Memory B cell (primary cell): Measurements from ENCODE around the gene TNKS1BP1.
"Not testable (repeated sequence)": the region's sequence is repeated elsewhere in the genome, so short reads cannot be mapped to it uniquely, and the experiment has no call there.

Source experiments
- ATAC-seq: fragments of 150-1000 bp; cut with Tn5 transposase; 2 replicates; pipeline ENCODE4 v1.10.0; 2021; ENCODE audit warnings: low read depth, mild to moderate bottlenecking, moderate library complexity
- DNase-seq, 2 donors: peaks; one replicate each; pipeline ENCODE4 v3.0.0; 2022; ENCODE audit warnings: low spot score in 2 of 2
- H3K27ac Mint-ChIP-seq: one replicate; pipeline ENCODE4 v1.8.0; 2022; ENCODE audit warnings: mild to moderate bottlenecking, moderate library complexity, mixed read lengths
- H3K27me3 Mint-ChIP-seq: one replicate; pipeline ENCODE4 v1.8.0; 2022; ENCODE audit warnings: mixed read lengths
- H3K36me3 Mint-ChIP-seq: one replicate; pipeline ENCODE4 v1.8.0; 2022; ENCODE audit warnings: mild to moderate bottlenecking, mixed read lengths
- H3K4me1 Mint-ChIP-seq: one replicate; pipeline ENCODE4 v1.8.0; 2022; ENCODE audit warnings: mixed read lengths
- H3K4me3 Mint-ChIP-seq: one replicate; pipeline ENCODE4 v1.8.0; 2022; ENCODE audit warnings: mild to moderate bottlenecking, moderate library complexity, mixed read lengths
- H3K9me3 Mint-ChIP-seq: one replicate; pipeline ENCODE4 v1.8.0; 2022; ENCODE audit warnings: mixed read lengths

Gene TNKS1BP1, protein sequence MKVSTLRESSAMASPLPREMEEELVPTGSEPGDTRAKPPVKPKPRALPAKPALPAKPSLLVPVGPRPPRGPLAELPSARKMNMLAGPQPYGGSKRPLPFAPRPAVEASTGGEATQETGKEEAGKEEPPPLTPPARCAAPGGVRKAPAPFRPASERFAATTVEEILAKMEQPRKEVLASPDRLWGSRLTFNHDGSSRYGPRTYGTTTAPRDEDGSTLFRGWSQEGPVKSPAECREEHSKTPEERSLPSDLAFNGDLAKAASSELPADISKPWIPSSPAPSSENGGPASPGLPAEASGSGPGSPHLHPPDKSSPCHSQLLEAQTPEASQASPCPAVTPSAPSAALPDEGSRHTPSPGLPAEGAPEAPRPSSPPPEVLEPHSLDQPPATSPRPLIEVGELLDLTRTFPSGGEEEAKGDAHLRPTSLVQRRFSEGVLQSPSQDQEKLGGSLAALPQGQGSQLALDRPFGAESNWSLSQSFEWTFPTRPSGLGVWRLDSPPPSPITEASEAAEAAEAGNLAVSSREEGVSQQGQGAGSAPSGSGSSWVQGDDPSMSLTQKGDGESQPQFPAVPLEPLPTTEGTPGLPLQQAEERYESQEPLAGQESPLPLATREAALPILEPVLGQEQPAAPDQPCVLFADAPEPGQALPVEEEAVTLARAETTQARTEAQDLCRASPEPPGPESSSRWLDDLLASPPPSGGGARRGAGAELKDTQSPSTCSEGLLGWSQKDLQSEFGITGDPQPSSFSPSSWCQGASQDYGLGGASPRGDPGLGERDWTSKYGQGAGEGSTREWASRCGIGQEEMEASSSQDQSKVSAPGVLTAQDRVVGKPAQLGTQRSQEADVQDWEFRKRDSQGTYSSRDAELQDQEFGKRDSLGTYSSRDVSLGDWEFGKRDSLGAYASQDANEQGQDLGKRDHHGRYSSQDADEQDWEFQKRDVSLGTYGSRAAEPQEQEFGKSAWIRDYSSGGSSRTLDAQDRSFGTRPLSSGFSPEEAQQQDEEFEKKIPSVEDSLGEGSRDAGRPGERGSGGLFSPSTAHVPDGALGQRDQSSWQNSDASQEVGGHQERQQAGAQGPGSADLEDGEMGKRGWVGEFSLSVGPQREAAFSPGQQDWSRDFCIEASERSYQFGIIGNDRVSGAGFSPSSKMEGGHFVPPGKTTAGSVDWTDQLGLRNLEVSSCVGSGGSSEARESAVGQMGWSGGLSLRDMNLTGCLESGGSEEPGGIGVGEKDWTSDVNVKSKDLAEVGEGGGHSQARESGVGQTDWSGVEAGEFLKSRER (N-terminal part only)

DNA sequence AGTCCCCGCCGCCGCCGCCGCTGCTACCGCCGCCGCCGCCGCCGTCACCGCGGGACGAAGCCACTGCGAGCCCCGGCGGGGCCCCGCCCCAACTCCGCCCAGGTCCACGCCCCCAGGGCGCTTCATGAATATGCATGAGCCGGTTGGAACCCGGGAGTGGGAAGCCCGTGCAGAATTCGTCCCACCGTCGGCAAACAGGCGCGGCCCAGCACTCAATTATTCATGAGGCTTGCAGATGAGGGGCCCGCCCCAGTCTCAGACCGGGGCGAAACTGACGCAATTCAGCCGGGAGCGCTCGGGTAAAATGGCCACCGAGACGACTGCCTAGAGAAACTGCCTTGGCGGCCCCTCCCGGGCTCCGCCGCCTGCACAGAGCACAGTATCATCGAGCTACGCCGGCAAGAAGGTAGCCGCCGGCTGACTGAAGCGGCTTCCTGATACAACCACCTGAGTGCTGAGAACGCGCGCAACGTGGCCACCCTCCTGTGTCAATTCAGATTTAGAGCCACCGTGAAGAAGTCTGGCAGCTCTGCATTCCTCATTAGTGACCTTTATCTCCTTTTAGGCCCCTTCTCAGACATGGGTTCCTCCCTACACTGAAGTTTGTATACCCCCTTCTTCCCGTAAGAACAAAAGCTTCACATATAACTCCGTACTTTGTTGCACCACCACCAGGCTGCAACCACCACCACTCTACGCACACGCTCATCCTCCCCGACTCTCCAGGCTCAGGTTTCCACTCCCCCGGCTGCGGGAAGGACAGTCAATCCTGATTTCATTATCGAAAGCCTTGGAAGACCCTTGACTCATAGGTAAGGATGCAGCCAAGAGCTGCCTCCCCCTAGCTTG lies at the start of gene TNKS1BP1:
TSS of gene TNKS1BP1 (minus strand) at position 67 of the 849 bp plus-strand sequence. CDS start 3,067 bp downstream, outside the sequence.
- H3K27ac Mint-ChIP-seq, result peak within 1 kb of the TSS; percentile 95
- H3K9me3 Mint-ChIP-seq, result no peaks in the 10 kb centered on the region
- ATAC-seq, result peak; percentile 85
- H3K4me3 Mint-ChIP-seq, result peak within 1 kb of the TSS; percentile 94
- peaks cover 30% of the 10 kb centered on the region for H3K36me3 Mint-ChIP-seq
- H3K4me1 Mint-ChIP-seq, result peaks cover 27% of the 10 kb centered on the region
- no peaks in the 10 kb centered on the region for H3K27me3 Mint-ChIP-seq
- peak; percentile 80 to 88 for DNase-seq

DNA sequence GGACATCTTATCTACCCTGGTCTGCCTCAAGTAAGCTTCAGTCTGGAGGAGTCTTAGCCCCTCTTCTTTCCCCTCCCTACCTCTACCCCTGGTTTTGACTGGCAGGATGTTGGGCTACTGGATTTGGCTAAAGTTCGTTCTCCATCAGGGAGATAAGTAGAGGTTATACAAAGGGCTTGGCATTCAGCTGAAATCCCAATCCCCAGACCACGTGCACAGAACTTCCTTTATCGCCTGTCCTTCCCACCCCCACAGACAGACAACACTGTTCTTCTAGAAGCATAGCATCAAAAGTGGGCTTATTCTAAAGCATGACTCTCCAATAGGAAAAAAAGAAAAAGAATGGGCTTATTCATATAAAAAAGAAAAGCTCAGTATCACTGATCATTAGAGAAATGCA lies 48.4 kb upstream of the TNKS1BP1 start:
- Mint-ChIP-seq H3K27me3 (peaks cover 12% of the 10 kb centered on the region), H3K4me3 (no peak overlapping the region), H3K36me3 (no peaks in the 10 kb centered on the region), H3K9me3 (no peaks in the 10 kb centered on the region), H3K27ac (no peak overlapping the region), H3K4me1 (no peaks in the 10 kb centered on the region)
- ATAC-seq (no peak), DNase-seq (no peak)

DNA sequence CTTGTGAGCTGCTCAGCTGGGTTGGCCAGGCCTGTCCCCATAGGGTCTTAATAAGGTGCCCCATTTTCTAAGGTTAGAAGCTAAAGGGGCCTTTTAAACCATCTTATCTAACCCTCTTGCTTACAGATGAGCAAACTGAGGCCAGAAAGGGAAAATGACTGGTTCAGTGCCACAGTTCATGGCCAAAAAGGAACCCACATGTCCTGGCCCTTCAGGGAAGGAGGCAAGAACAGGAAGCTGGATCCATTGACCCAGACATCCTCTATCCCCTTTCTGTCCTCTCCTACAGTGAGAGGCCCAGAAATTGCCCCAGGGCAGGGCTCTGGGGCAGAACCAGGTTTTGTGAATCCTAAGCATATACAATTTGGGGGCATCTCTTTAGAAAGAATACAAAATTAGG lies 46.2 kb upstream of the TNKS1BP1 start:
- ATAC-seq (no peak), DNase-seq (no peak)
- Mint-ChIP-seq H3K9me3 (no peaks in the 10 kb centered on the region), H3K27me3 (peaks cover 5% of the 10 kb centered on the region), H3K36me3 (no peaks in the 10 kb centered on the region), H3K4me1 (no peaks in the 10 kb centered on the region), H3K4me3 (no peak overlapping the region), H3K27ac (no peak overlapping the region)

DNA sequence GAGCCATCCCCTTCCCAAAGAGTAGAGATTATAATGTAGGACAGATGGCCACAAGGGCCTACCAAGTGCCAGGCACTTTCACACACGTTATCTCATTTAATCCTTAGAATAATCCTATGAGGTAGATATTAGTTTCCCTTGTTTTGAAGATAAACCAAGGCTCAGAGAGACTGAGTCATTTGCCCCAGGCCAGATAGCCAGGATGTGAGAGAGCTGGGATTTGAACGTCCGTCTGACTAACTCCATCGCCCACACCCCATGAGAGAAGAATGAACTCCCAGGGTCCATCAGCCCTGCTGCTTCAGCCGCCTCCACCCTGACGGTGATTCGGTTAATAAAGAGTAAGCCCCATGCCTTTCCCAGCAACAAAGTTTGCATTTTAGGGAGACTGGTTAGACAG lies 45.5 kb upstream of the TNKS1BP1 start:
- Mint-ChIP-seq H3K4me1 (no peaks in the 10 kb centered on the region), H3K27ac (no peak overlapping the region), H3K4me3 (no peak overlapping the region), H3K36me3 (no peaks in the 10 kb centered on the region), H3K9me3 (no peaks in the 10 kb centered on the region), H3K27me3 (peaks cover 8% of the 10 kb centered on the region)
- ATAC-seq (no peak), DNase-seq (no peak)

DNA sequence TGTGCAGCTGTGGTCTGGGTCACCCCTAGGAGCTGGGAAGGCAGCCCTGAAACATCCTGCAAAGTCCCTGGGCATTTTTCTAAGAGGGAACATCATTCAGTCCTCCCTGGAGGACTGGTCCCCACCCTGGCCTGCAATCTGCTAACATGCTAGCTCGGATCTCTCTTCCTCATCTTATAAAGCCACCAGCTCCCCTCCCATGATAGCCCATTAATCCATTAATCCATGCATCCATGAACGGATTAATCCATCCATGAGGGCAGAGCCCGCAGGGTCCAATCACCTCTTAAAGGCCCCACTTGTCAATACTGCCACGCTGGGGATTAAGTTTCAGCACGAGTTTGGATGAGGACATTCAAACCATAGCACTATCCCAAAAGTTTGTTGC lies 44.1 kb upstream of the TNKS1BP1 start:
- no peaks in the 10 kb centered on the region for H3K4me1 Mint-ChIP-seq
- no peaks in the 10 kb centered on the region for H3K36me3 Mint-ChIP-seq
- peaks cover 11% of the 10 kb centered on the region for H3K27me3 Mint-ChIP-seq
- no peak overlapping the region for H3K4me3 Mint-ChIP-seq
- ATAC-seq, result no peak
- H3K9me3 Mint-ChIP-seq, result no peaks in the 10 kb centered on the region
- no peak for DNase-seq
- H3K27ac Mint-ChIP-seq, result no peak overlapping the region

DNA sequence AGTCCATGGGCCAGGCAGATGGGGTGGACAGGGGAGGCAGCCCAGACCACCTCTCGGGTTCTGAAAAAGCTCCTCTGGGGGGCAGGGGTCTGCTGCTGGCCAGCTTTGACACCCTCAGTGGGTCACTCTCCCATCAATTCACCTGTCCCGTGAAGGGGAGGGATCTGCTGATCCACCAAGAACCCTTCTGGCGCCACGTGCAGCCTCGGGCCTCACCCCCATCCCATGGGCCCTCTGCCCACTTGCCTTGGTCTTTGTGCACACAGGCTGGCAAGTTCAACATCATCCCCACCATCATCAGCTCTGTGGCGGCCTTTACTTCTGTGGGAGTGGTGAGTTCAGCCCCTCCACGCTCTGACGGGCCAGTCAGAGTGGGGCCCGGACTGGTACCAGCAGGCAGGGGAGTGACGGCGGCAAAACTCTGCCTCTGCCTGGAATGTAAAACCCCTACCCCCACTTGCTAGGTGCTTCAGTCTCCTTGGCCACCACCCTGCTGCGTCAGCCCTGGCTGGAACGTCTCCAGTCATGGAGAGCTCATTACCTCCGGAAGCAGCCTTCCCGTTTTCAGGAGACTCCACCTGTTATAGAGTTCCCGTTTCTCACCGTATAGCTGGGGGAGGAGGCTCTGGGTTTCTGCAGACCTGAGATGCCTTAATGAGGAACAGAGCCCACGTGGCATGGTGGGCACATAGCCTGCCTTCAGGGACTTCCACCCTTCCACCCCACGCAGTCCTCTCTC lies 43.5 kb upstream of the TNKS1BP1 start:
- no peak for ATAC-seq
- Mint-ChIP-seq H3K27me3 (peaks cover 11% of the 10 kb centered on the region), H3K36me3 (no peaks in the 10 kb centered on the region), H3K9me3 (no peaks in the 10 kb centered on the region), H3K27ac (no peak overlapping the region), H3K4me1 (no peaks in the 10 kb centered on the region), H3K4me3 (no peak overlapping the region)
- DNase-seq, result no peak

DNA sequence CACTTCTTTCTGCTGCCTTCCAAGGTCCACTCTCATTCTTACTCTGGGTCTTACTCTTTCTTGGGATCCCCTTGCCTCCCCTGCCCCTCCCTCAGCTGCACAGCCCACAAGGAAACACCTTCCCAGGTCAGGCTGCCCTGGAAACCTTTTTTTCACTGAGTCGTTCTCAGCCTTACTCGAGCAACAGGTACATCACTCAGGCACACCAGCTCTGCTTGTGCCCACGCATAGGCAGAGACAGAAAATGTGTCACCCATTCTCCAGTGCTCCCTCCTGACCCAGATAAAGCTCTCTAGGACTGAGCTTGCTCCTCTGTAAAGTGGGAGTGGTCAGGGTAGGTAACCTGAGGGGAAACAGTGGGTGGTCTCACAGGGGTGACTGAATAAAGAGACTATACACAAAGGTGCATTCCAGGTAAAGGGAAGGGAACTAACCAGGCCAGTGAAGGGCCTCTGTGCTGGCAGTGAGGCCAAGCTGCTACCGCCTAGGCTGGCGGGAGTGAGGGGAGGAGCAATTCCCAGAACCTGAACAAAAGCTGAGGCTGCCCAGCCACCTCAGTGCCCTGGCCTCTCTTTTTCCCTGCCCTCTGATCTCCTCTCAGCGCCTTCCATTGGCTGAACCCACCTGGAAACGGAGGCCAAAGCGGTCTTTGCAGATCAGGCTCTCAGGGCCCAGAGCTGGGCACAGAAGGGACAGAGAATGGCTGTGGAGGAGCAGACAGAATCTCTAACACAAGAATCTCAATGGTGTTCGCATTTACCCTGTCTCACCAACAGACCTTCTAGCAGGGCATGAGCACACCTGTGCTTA lies 40.3 kb upstream of the TNKS1BP1 start:
- H3K4me3 Mint-ChIP-seq, result no peak overlapping the region
- no peak overlapping the region for H3K27ac Mint-ChIP-seq
- H3K36me3 Mint-ChIP-seq, result no peaks in the 10 kb centered on the region
- DNase-seq (no peak), ATAC-seq (no peak)
- no peaks in the 10 kb centered on the region for H3K9me3 Mint-ChIP-seq
- no peaks in the 10 kb centered on the region for H3K4me1 Mint-ChIP-seq
- H3K27me3 Mint-ChIP-seq, result peaks cover 14% of the 10 kb centered on the region

DNA sequence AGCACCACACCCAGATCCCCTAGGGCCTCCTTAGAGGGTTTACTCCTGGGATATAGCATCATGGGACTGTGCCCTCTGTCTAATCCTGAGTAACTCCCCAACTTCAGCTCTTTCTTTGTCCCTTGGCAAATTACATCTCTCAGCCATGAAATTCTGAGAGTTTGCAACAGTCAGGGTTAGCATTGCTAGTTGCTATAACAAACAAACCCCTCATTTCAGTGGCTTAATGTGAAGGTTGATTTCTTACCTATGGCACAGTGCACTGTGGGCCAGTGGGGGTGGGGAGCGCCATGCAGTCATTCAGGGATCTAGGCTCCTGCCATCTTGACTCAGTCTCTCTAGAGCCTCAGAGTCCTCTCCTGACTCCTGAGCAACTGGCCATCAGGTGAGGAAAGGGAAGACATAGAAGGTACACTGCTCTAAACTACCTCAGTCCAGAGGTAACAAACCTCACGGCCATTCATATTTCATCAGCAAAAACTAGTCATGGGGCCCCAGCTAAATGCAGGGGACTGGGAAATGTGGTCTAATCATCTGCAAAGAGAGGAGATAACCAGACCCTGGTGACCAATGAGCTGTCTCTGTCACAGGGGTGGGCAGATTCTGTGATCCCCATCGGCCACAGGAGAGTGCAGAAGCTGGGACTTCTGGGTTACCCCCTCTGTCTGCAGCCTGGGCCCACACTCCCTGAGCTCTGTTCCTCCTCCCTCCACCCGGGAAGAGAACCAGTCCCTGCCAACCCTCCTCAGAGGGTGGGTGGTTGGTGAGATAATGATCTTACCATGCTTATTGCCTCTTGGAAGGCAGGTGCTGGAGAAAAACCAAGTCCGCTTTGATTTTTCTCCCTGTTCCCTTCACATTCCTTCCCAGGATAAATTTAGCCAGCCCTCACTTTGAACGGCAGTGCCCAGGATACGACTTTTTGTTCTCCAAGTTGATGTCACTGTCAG lies 38.7 kb upstream of the TNKS1BP1 start:
- no peak overlapping the region for H3K27ac Mint-ChIP-seq
- ATAC-seq, result no peak

DNA sequence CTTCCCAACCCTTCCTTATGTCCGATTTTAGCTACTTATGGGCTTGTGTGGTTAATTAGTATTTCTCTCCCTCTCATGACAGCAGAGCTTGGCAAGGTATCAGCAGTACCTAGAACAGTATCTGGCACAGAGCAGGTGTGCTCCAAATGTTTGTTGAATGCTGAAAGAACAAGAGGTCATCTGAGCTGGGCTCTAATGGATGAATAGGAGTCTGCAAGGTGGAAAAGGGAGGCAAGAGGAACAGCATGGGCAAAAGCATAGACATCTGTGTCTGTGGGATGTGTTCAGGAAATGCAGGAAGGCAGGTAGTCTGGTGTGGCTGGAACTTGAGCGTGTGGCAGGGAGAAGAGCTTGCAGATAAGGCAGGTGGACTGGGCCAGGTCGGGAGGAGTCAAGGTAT lies 37.2 kb upstream of the TNKS1BP1 start:
- no peak for DNase-seq
- no peak overlapping the region for H3K27ac Mint-ChIP-seq
- no peaks in the 10 kb centered on the region for H3K9me3 Mint-ChIP-seq
- H3K4me1 Mint-ChIP-seq, result no peaks in the 10 kb centered on the region
- peaks cover 13% of the 10 kb centered on the region for H3K27me3 Mint-ChIP-seq
- no peak for ATAC-seq
- H3K36me3 Mint-ChIP-seq, result no peaks in the 10 kb centered on the region
- no peak overlapping the region for H3K4me3 Mint-ChIP-seq

More for the DNA sequence above, 38.7 kb upstream of the TNKS1BP1 start:
- Mint-ChIP-seq H3K36me3 (no peaks in the 10 kb centered on the region), H3K9me3 (no peaks in the 10 kb centered on the region), H3K27me3 (peaks cover 13% of the 10 kb centered on the region), H3K4me1 (no peaks in the 10 kb centered on the region), H3K4me3 (no peak overlapping the region)
- no peak for DNase-seq

DNA sequence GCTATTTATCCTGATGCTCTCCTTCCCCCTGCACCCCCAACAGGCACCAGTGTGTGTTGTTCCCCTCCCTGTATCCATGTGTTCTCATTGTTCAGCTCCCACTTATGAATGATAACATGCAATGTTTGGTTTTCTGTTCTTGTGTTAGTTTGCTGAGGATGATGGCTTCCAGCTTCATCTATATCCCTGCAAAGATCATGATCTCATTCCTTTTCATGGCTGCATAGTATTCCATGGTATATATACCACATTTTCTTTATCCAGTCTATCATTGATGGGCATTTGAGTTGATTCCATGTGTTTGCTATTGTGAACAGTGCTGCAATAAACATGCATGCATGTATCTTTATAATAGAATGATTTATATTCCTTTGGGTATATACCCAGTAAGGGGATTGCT lies 36.7 kb upstream of the TNKS1BP1 start:
- not testable (repeated sequence) for H3K9me3 Mint-ChIP-seq, H3K4me1 Mint-ChIP-seq, DNase-seq, ATAC-seq, H3K36me3 Mint-ChIP-seq, H3K27ac Mint-ChIP-seq, H3K4me3 Mint-ChIP-seq
- H3K27me3 Mint-ChIP-seq, result peaks cover 12% of the 10 kb centered on the region

DNA sequence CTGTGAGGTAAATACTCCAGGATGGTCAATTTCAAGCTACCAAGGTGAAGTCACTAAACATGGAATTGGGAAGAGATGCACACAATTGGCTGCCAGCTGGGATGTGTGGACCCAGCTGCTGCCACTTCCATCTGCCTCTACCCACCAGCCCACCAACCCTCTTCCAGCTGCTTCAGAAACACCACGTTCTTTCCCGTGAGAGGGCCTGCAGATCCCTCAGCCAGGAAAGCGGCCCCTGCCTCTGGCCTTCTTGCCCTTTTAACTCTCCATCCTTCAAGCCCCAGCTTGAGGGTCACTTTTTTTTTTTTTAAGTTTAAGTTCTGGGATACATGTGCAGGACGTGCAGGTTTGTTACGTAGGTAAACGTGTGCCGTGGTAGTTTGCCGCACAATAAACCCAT lies 36.2 kb upstream of the TNKS1BP1 start:
- Mint-ChIP-seq H3K36me3 (no peaks in the 10 kb centered on the region), H3K4me3 (no peak overlapping the region), H3K27ac (no peak overlapping the region), H3K27me3 (peaks cover 12% of the 10 kb centered on the region), H3K4me1 (no peaks in the 10 kb centered on the region), H3K9me3 (no peaks in the 10 kb centered on the region)
- ATAC-seq (no peak), DNase-seq (no peak)
